HEK293 (cell line): ENCODE data around the gene MBOAT7.

ENCODE experiments used
- EGR2 ChIP-seq: fragments of 450-650 bp; formaldehyde crosslinking; IDR thresholded peaks from 2 replicates; pipeline ENCODE4 v1.5.1; 2016; ENCODE audit warnings: low read depth, missing biosample characterization, missing genetic modification characterization
- KLF16 ChIP-seq: fragments of 450-650 bp; formaldehyde crosslinking; IDR thresholded peaks from 2 replicates; pipeline ENCODE4 v1.5.1; 2017; ENCODE audit warnings: missing biosample characterization, missing genetic modification characterization
- SALL2 ChIP-seq: fragments of 450-650 bp; formaldehyde crosslinking; IDR thresholded peaks from 2 replicates; pipeline ENCODE4 v1.5.0; 2017; ENCODE audit warnings: missing biosample characterization, mild to moderate bottlenecking, missing genetic modification characterization, borderline replicate concordance
- SP7 ChIP-seq: fragments of 450-650 bp; formaldehyde crosslinking; IDR thresholded peaks from 2 replicates; pipeline ENCODE4 v1.5.1; 2016; ENCODE audit warnings: missing biosample characterization, missing genetic modification characterization
- ZBTB17 ChIP-seq: fragments of 450-650 bp; formaldehyde crosslinking; IDR thresholded peaks from 2 replicates; pipeline ENCODE4 v1.5.1; 2016; ENCODE audit warnings: missing biosample characterization, missing genetic modification characterization
- ZEB2 ChIP-seq: fragments of 450-650 bp; formaldehyde crosslinking; IDR thresholded peaks from 2 replicates; pipeline ENCODE4 v1.5.1; 2016; ENCODE audit warnings: missing biosample characterization, missing genetic modification characterization
- ZIC2 ChIP-seq: fragments of 450-650 bp; formaldehyde crosslinking; IDR thresholded peaks from 2 replicates; pipeline ENCODE4 v1.5.1; 2016; ENCODE audit warnings: missing biosample characterization, missing genetic modification characterization
- ZNF223 ChIP-seq: fragments of 450-650 bp; formaldehyde crosslinking; IDR thresholded peaks from 2 replicates; pipeline ENCODE4 v1.5.1; 2016; ENCODE audit warnings: missing biosample characterization, missing genetic modification characterization
- ZNF335 ChIP-seq: fragments of 450-650 bp; formaldehyde crosslinking; conservative IDR thresholded peaks from 2 replicates; pipeline ENCODE4 v1.5.1; 2016; ENCODE audit warnings: missing biosample characterization, missing genetic modification characterization
- ZNF341 ChIP-seq: fragments of 450-650 bp; formaldehyde crosslinking; IDR thresholded peaks from 2 replicates; pipeline ENCODE4; 2016; ENCODE audit warnings: low read depth, missing biosample characterization, missing genetic modification characterization
- ZNF37A ChIP-seq: fragments of 450-650 bp; IDR thresholded peaks from 2 replicates; pipeline ENCODE4 v1.5.1; 2018; ENCODE audit warnings: missing biosample characterization, missing genetic modification characterization
- ZNF391 ChIP-seq: fragments of 450-650 bp; formaldehyde crosslinking; IDR thresholded peaks from 2 replicates; pipeline ENCODE4 v1.5.1; 2016; ENCODE audit warnings: low read depth, missing biosample characterization, missing genetic modification characterization, borderline replicate concordance
- ZNF416 ChIP-seq: fragments of 450-650 bp; formaldehyde crosslinking; IDR thresholded peaks from 2 replicates; pipeline ENCODE4 v1.5.1; 2016; ENCODE audit warnings: missing biosample characterization, missing genetic modification characterization
- ZNF423 ChIP-seq: fragments of 450-650 bp; formaldehyde crosslinking; IDR thresholded peaks from 2 replicates; pipeline ENCODE4 v1.5.1; 2016; ENCODE audit warnings: missing biosample characterization, missing genetic modification characterization
- ZNF48 ChIP-seq: fragments of 450-650 bp; formaldehyde crosslinking; IDR thresholded peaks from 2 replicates; pipeline ENCODE4 v1.5.1; 2016; ENCODE audit warnings: missing biosample characterization, missing genetic modification characterization
- ZNF549 ChIP-seq: fragments of 450-650 bp; IDR thresholded peaks from 2 replicates; pipeline ENCODE4 v1.5.1; 2018; ENCODE audit warnings: missing biosample characterization, missing genetic modification characterization, mild to moderate bottlenecking, inconsistent platforms, moderate library complexity
- ZNF600 ChIP-seq: fragments of 450-650 bp; formaldehyde crosslinking; IDR thresholded peaks from 2 replicates; pipeline ENCODE4 v1.5.1; 2016; ENCODE audit warnings: missing biosample characterization, missing genetic modification characterization
- ZNF660 ChIP-seq: fragments of 450-650 bp; IDR thresholded peaks from 2 replicates; pipeline ENCODE4 v1.5.1; 2018; ENCODE audit warnings: missing biosample characterization, mild to moderate bottlenecking, missing genetic modification characterization
- ZNF76 ChIP-seq: fragments of 450-650 bp; formaldehyde crosslinking; IDR thresholded peaks from 2 replicates; pipeline ENCODE4; 2016; ENCODE audit warnings: low read depth, missing biosample characterization, missing genetic modification characterization, borderline replicate concordance
- ZXDB ChIP-seq: fragments of 450-650 bp; formaldehyde crosslinking; IDR thresholded peaks from 2 replicates; pipeline ENCODE4 v1.5.1; 2016; ENCODE audit warnings: missing biosample characterization, missing genetic modification characterization
- TF ChIP-seq, protein P1 (sequence below): sonication (generic); formaldehyde crosslinking; IDR thresholded peaks from 2 replicates; pipeline ENCODE4 v1.8.1; 2022; ENCODE audit warnings: mild to moderate bottlenecking, moderate library complexity, missing genetic modification reagents
- TF ChIP-seq, protein P2 (sequence below): fragments of 450-650 bp; formaldehyde crosslinking; conservative IDR thresholded peaks from 2 replicates; pipeline ENCODE4 v1.5.1; 2016; ENCODE audit warnings: low read depth, missing biosample characterization, missing genetic modification characterization
- TF ChIP-seq, protein P3 (sequence below): fragments of 450-650 bp; formaldehyde crosslinking; IDR thresholded peaks from 2 replicates; pipeline ENCODE4 v1.5.1; 2017; ENCODE audit warnings: missing biosample characterization, missing genetic modification characterization
- TF ChIP-seq, protein P4 (sequence below): fragments of 450-650 bp; formaldehyde crosslinking; IDR thresholded peaks from 2 replicates; pipeline ENCODE4 v1.5.1; 2016; ENCODE audit warnings: missing biosample characterization, missing genetic modification characterization
- TF ChIP-seq, protein P5 (sequence below): fragments of 450-650 bp; formaldehyde crosslinking; IDR thresholded peaks from 2 replicates; pipeline ENCODE4 v1.5.1; 2016; ENCODE audit warnings: missing biosample characterization, missing genetic modification characterization
- TF ChIP-seq, protein P6 (sequence below): fragments of 450-650 bp; formaldehyde crosslinking; IDR thresholded peaks from 2 replicates; pipeline ENCODE4 v1.5.1; 2017; ENCODE audit warnings: missing biosample characterization, missing genetic modification characterization

Gene MBOAT7

DNA sequence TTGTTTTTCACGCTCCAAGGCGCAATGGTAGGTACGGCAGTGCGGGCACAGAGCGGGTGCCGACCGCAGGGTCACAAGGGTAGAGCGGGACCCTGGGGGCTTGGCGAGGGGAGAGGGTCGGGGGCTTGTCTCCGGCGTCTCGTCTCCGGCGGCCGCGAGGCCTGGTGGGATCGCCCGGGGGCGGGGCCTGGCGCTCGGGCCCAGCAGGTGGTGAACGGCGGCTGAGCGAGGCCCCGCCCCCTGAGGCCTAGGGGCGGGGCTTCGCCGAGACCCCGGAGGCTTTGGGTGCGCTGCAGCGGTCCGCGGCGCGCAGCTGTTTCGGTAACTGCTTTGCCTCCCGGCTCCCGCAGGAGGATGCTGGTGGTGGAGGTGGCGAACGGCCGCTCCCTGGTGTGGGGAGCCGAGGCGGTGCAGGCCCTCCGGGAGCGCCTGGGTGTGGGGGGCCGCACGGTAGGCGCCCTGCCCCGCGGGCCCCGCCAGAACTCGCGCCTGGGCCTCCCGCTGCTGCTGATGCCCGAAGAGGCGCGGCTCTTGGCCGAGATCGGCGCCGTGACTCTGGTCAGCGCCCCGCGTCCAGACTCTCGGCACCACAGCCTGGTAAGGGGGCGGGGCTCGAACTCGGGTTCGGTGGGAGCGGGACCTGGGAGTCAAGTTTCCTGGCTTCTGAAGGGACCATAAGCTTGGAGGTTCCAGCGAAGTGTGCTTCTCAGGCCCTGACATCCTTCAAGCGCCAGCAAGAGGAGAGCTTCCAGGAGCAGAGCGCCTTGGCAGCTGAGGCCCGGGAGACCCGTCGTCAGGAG lies 1.8 kb upstream of the MBOAT7 start, which contains the start of gene TSEN34 (continued):
- peak; percentile 52; the same call in 1 of the 2 replicates for TF ChIP-seq EGR2 (tag by site-specific recombination)
- TF ChIP-seq ZIC2, result peak; percentile 91
- no peak for TF ChIP-seq ZNF416 (tag by site-specific recombination)
- TF ChIP-seq, protein P1, sequence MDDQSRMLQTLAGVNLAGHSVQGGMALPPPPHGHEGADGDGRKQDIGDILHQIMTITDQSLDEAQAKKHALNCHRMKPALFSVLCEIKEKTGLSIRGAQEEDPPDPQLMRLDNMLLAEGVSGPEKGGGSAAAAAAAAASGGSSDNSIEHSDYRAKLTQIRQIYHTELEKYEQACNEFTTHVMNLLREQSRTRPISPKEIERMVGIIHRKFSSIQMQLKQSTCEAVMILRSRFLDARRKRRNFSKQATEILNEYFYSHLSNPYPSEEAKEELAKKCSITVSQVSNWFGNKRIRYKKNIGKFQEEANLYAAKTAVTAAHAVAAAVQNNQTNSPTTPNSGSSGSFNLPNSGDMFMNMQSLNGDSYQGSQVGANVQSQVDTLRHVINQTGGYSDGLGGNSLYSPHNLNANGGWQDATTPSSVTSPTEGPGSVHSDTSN (CRISPR knock-in tag), result peak; percentile 86
- no peak for TF ChIP-seq ZNF48 (tag by site-specific recombination)
- no peak for TF ChIP-seq ZNF549 (tag by site-specific recombination)
- TF ChIP-seq ZNF223 (tag by site-specific recombination), result no peak
- no peak; the same call in 1 of the 2 replicates for TF ChIP-seq ZBTB17 (tag by site-specific recombination)
- TF ChIP-seq, protein P2, sequence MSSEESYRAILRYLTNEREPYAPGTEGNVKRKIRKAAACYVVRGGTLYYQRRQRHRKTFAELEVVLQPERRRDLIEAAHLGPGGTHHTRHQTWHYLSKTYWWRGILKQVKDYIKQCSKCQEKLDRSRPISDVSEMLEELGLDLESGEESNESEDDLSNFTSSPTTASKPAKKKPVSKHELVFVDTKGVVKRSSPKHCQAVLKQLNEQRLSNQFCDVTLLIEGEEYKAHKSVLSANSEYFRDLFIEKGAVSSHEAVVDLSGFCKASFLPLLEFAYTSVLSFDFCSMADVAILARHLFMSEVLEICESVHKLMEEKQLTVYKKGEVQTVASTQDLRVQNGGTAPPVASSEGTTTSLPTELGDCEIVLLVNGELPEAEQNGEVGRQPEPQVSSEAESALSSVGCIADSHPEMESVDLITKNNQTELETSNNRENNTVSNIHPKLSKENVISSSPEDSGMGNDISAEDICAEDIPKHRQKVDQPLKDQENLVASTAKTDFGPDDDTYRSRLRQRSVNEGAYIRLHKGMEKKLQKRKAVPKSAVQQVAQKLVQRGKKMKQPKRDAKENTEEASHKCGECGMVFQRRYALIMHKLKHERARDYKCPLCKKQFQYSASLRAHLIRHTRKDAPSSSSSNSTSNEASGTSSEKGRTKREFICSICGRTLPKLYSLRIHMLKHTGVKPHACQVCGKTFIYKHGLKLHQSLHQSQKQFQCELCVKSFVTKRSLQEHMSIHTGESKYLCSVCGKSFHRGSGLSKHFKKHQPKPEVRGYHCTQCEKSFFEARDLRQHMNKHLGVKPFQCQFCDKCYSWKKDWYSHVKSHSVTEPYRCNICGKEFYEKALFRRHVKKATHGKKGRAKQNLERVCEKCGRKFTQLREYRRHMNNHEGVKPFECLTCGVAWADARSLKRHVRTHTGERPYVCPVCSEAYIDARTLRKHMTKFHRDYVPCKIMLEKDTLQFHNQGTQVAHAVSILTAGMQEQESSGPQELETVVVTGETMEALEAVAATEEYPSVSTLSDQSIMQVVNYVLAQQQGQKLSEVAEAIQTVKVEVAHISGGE (tag by site-specific recombination), result 0 out of 2 replicates have a peak, but pooled peaks have one; percentile 17
- no peak for TF ChIP-seq ZNF37A (tag by site-specific recombination)
- TF ChIP-seq SALL2 (tag by site-specific recombination), result no peak
- TF ChIP-seq, protein P3, sequence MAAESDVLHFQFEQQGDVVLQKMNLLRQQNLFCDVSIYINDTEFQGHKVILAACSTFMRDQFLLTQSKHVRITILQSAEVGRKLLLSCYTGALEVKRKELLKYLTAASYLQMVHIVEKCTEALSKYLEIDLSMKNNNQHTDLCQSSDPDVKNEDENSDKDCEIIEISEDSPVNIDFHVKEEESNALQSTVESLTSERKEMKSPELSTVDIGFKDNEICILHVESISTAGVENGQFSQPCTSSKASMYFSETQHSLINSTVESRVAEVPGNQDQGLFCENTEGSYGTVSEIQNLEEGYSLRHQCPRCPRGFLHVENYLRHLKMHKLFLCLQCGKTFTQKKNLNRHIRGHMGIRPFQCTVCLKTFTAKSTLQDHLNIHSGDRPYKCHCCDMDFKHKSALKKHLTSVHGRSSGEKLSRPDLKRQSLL (tag by site-specific recombination), result peak; percentile 10; the same call in 1 of the 2 replicates
- TF ChIP-seq ZXDB (tag by site-specific recombination), result 0 out of 2 replicates have a peak, but pooled peaks have one; percentile 65
- TF ChIP-seq, protein P4, sequence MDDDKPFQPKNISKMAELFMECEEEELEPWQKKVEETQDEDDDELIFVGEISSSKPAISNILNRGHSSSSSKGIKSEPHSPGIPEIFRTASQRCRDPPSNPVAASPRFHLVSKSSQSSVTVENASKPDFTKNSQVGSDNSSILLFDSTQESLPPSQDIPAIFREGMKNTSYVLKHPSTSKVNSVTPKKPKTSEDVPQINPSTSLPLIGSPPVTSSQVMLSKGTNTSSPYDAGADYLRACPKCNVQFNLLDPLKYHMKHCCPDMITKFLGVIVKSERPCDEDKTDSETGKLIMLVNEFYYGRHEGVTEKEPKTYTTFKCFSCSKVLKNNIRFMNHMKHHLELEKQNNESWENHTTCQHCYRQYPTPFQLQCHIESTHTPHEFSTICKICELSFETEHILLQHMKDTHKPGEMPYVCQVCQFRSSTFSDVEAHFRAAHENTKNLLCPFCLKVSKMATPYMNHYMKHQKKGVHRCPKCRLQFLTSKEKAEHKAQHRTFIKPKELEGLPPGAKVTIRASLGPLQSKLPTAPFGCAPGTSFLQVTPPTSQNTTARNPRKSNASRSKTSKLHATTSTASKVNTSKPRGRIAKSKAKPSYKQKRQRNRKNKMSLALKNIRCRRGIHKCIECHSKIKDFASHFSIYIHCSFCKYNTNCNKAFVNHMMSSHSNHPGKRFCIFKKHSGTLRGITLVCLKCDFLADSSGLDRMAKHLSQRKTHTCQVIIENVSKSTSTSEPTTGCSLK (tag by site-specific recombination), result no peak
- TF ChIP-seq, protein P5, sequence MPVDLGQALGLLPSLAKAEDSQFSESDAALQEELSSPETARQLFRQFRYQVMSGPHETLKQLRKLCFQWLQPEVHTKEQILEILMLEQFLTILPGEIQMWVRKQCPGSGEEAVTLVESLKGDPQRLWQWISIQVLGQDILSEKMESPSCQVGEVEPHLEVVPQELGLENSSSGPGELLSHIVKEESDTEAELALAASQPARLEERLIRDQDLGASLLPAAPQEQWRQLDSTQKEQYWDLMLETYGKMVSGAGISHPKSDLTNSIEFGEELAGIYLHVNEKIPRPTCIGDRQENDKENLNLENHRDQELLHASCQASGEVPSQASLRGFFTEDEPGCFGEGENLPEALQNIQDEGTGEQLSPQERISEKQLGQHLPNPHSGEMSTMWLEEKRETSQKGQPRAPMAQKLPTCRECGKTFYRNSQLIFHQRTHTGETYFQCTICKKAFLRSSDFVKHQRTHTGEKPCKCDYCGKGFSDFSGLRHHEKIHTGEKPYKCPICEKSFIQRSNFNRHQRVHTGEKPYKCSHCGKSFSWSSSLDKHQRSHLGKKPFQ (tag by site-specific recombination), result no peak
- peak; percentile 67 for TF ChIP-seq KLF16 (tag by site-specific recombination)
- peak; percentile 40 for TF ChIP-seq SP7 (tag by site-specific recombination)
- peak; percentile 14; the same call in 1 of the 2 replicates for TF ChIP-seq ZNF335
- peak; percentile 80 for TF ChIP-seq ZNF391
- TF ChIP-seq ZNF660 (tag by site-specific recombination), result peak; percentile 60; the same call in 1 of the 2 replicates
- TF ChIP-seq ZEB2, result 0 out of 2 replicates have a peak, but pooled peaks have one; percentile 43
- peak; percentile 70; the same call in 1 of the 2 replicates for TF ChIP-seq ZNF423
- TF ChIP-seq ZNF76, result peak; percentile 75; the same call in 1 of the 2 replicates
- TF ChIP-seq, protein P6, sequence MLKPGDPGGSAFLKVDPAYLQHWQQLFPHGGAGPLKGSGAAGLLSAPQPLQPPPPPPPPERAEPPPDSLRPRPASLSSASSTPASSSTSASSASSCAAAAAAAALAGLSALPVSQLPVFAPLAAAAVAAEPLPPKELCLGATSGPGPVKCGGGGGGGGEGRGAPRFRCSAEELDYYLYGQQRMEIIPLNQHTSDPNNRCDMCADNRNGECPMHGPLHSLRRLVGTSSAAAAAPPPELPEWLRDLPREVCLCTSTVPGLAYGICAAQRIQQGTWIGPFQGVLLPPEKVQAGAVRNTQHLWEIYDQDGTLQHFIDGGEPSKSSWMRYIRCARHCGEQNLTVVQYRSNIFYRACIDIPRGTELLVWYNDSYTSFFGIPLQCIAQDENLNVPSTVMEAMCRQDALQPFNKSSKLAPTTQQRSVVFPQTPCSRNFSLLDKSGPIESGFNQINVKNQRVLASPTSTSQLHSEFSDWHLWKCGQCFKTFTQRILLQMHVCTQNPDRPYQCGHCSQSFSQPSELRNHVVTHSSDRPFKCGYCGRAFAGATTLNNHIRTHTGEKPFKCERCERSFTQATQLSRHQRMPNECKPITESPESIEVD (tag by site-specific recombination), result no peak
- TF ChIP-seq ZNF341 (tag by site-specific recombination), result peak; percentile 92
- TF ChIP-seq ZNF600, result peak; percentile 72; the same call in 1 of the 2 replicates
